ENCODE results near the gene NCL. TPM values are rescaled to one million over a fixed set of nuclear protein-coding genes. Genes with fewer than 3 reads are reported as not detected.

The NCL gene
- total and polyA plus RNA-seq, 2 of the 4 experiments (the other 2 are of a cell fraction) = 267 to 289 TPM

- intact Hi-C loops (cut with micrococcal nuclease) = loop anchor here (2.0 kb wide), 2 partner anchors 309 to 511 kb away; no protein-coding TSS in a partner anchor
Measured at GRCh38 chr2:231413456-231413855, 50.8 kb downstream of the NCL start.

More at GRCh38 chr2:231413456-231413855, 50.8 kb downstream of the NCL start:
- no peak overlapping the region; the same call in 1 of the 2 replicates for H3K4ac ChIP-seq (ENCODE audit: low read depth, low read length)
- H2BK5ac ChIP-seq (ENCODE audit: low read depth, low read length, poor library complexity, severe bottlenecking) = no peak overlapping the region
- ATAC-seq (ENCODE audit: low read depth) = no peak
- H3K23ac ChIP-seq (ENCODE audit: low read depth, low read length) = no peak overlapping the region
- no peak overlapping the region; the same call in 1 of the 2 replicates for H3K14ac ChIP-seq (replicated peaks; ENCODE audit: low read depth, low read length)
- no peak overlapping the region for H4K91ac ChIP-seq (ENCODE audit: insufficient read depth, low read depth, low read length)
- H3K36me3 ChIP-seq (ENCODE audit: control insufficient read depth, insufficient read depth, low read length) = no peaks in the 10 kb centered on the region
- dilution Hi-C loops (cut with HindIII; ENCODE audit: low sequenced_read_pairs, unreplicated experiment) = no loop called here
- H2BK20ac ChIP-seq (ENCODE audit: low read depth, low read length) = no peak overlapping the region
- H2AK5ac ChIP-seq (ENCODE audit: low read depth, low read length) = no peak overlapping the region
- H3K4me1 ChIP-seq (ENCODE audit: control insufficient read depth, insufficient read depth, low read length) = 0 out of 2 replicates have a peak, but pooled peaks cover 3% of the 10 kb centered on the region
- no peaks in the 10 kb centered on the region for H3K27me3 ChIP-seq (ENCODE audit: control insufficient read depth, insufficient read depth, low read length)
- no peak overlapping the region for H3K9ac ChIP-seq (ENCODE audit: low read depth, low read length)
- no peaks in the 10 kb centered on the region for H3K9me3 ChIP-seq (ENCODE audit: control insufficient read depth, insufficient read depth, low read length)
- WGBS, 2 experiments (ENCODE audit: extremely low coverage in 2 of 2, insufficient read length in 1 of 2) = 67% methylated on average over 1 of the region's 6 CpGs; no CpG with 5 or more reads in 1 of the 2 experiments
- peak overlapping the region; percentile 43 for H2AFZ ChIP-seq (replicated peaks; ENCODE audit: low read length, poor library complexity)
- H2BK120ac ChIP-seq (ENCODE audit: low read depth, low read length) = 0 out of 2 replicates have a peak overlapping the region, but pooled peaks have one; percentile 32
- no peaks in the 10 kb centered on the region for H3K9me1 ChIP-seq (ENCODE audit: insufficient read depth, low read length)
- H4K5ac ChIP-seq (ENCODE audit: low read depth, low read length) = no peak overlapping the region
- H3K4me3 ChIP-seq (ENCODE audit: insufficient read depth, low read depth, low read length) = no peak overlapping the region
- H2AK9ac ChIP-seq (replicated peaks; ENCODE audit: low read depth, low read length, poor library complexity) = peak overlapping the region; percentile 85
- H2BK15ac ChIP-seq (ENCODE audit: low read depth, low read length) = no peak overlapping the region
- ChIA-PET CTCF (interaction anchor here (1.3 to 1.8 kb wide), 2 partner anchors 15 to 186 kb away, joined by 3 to 5 read pairs; no protein-coding TSS in a partner anchor), POLR2A (ENCODE audit: unreplicated experiment) (no interaction called here)
- H4K8ac ChIP-seq (ENCODE audit: low read depth in 2 of 2, low read length in 2 of 2) = no peak overlapping the region
- H4K20me1 ChIP-seq (ENCODE audit: insufficient read depth, low read length) = no peaks in the 10 kb centered on the region
- in situ Hi-C loops (cut with MboI; ENCODE audit: low sequenced_read_pairs) = loop anchor here (5.0 to 10.0 kb wide), 3 partner anchors 116 to 309 kb away; no protein-coding TSS in a partner anchor
- DNase-seq = no peak
- no peak overlapping the region for H3K4me2 ChIP-seq (ENCODE audit: low read depth, low read length)
- H3K79me1 ChIP-seq (ENCODE audit: low read depth in 1 of 2, low read length in 2 of 2) = no peaks in the 10 kb centered on the region
- no peak overlapping the region for H3K18ac ChIP-seq (ENCODE audit: low read depth, low read length)
- BruUV-seq (replicated peaks) = no TSS peak
- TF ChIP-seq FOS (IDR thresholded peaks at IDR 0.05; ENCODE audit: low read depth, low read length) (no peak), MXI1 (IDR thresholded peaks at IDR 0.05; ENCODE audit: borderline replicate concordance, low read depth, low read length) (no peak), MAFK (IDR thresholded peaks at IDR 0.05; ENCODE audit: low read depth, low read length) (no peak), RFX5 (IDR thresholded peaks at IDR 0.05; ENCODE audit: low read depth, low read length) (no peak), NFE2L2 (IDR thresholded peaks at IDR 0.05; ENCODE audit: low read depth, low read length) (no peak), USF2 (IDR thresholded peaks at IDR 0.05; ENCODE audit: low read depth, low read length) (no peak), MAZ (IDR thresholded peaks at IDR 0.05; ENCODE audit: borderline replicate concordance, low read depth, low read length) (no peak), ELK1 (IDR thresholded peaks at IDR 0.05; ENCODE audit: borderline replicate concordance, low read depth, low read length) (no peak), BHLHE40 (IDR thresholded peaks at IDR 0.05; ENCODE audit: low read depth, low read length) (no peak)
- H3K56ac ChIP-seq (ENCODE audit: extremely low read depth, insufficient read depth, low read length) = no peak overlapping the region
- H3K27ac ChIP-seq (ENCODE audit: insufficient read depth, low read length) = no peak overlapping the region
